Mesendoderm (in vitro differentiated cells): ENCODE results near the gene SFMBT1.

Source experiments
- DNase-seq: peaks from one replicate; pipeline ENCODE4 v3.0.0; 2013
- H2AK5ac ChIP-seq: 2 replicates; pipeline ENCODE4 v1.6.1; 2013; ENCODE audit warnings: low read length, inconsistent platforms
- H2BK120ac ChIP-seq: 2 replicates; pipeline ENCODE4 v1.6.1; 2013; ENCODE audit warnings: low read depth, mild to moderate bottlenecking, low read length, moderate library complexity, mixed read lengths
- H2BK15ac ChIP-seq: replicated peaks from 2 replicates; pipeline ENCODE4 v1.6.1; 2013; ENCODE audit warnings: low read depth, mild to moderate bottlenecking, moderate library complexity
- H2BK5ac ChIP-seq: 2 replicates; pipeline ENCODE4 v1.6.1; 2013; ENCODE audit warnings: low read length, inconsistent platforms
- H3K18ac ChIP-seq: 2 replicates; pipeline ENCODE4 v1.6.1; 2013; ENCODE audit warnings: mild to moderate bottlenecking, low read length, mixed read lengths
- H3K23ac ChIP-seq: one replicate; pipeline ENCODE4 v1.6.1; 2013; ENCODE audit warnings: low read length
- H3K27ac ChIP-seq: 2 replicates; pipeline ENCODE4 v1.5.1; 2013; ENCODE audit warnings: low read depth, mild to moderate bottlenecking, inconsistent platforms, low read length, moderate library complexity
- H3K27me3 ChIP-seq: 2 replicates; pipeline ENCODE4 v1.6.1; 2013; ENCODE audit warnings: low read length, control low read depth, mild to moderate bottlenecking, inconsistent platforms; ENCODE audit not compliant: insufficient read depth, poor library complexity
- H3K36me3 ChIP-seq: 2 replicates; pipeline ENCODE4 v1.6.1; 2013; ENCODE audit warnings: low read length, inconsistent platforms; ENCODE audit not compliant: control insufficient read depth, insufficient read depth
- H3K4ac ChIP-seq: one replicate; pipeline ENCODE4 v1.6.1; 2013; ENCODE audit warnings: low read depth, mild to moderate bottlenecking, low read length, moderate library complexity
- H3K4me1 ChIP-seq: 2 replicates; pipeline ENCODE4 v1.6.1; 2013; ENCODE audit warnings: low read depth, low read length, inconsistent platforms; ENCODE audit not compliant: control insufficient read depth
- H3K4me2 ChIP-seq: 2 replicates; pipeline ENCODE4 v1.6.1; 2013; ENCODE audit warnings: low read length
- H3K4me3 ChIP-seq: 2 replicates; pipeline ENCODE4 v1.5.1; 2013; ENCODE audit warnings: mild to moderate bottlenecking, low read length
- H3K56ac ChIP-seq: one replicate; pipeline ENCODE4 v1.6.1; 2013; ENCODE audit warnings: low read length
- H3K79me1 ChIP-seq: 2 replicates; pipeline ENCODE4 v1.6.1; 2013; ENCODE audit warnings: low read length, inconsistent platforms
- H3K79me2 ChIP-seq: 2 replicates; pipeline ENCODE4 v1.6.1; 2013; ENCODE audit warnings: mild to moderate bottlenecking, low read length; ENCODE audit not compliant: control insufficient read depth, insufficient read depth
- H3K9ac ChIP-seq: 2 replicates; pipeline ENCODE4 v1.6.1; 2013; ENCODE audit warnings: low read length, inconsistent platforms
- H4K5ac ChIP-seq: one replicate; pipeline ENCODE4 v1.6.1; 2013; ENCODE audit warnings: low read length
- H4K8ac ChIP-seq: one replicate; pipeline ENCODE4 v1.6.1; 2013; ENCODE audit warnings: low read depth, mild to moderate bottlenecking, control low read depth, low read length, moderate library complexity
- WGBS: extraction: QIAGEN DNeasy Blood & Tissue Kit; methylation state at CpG from one replicate; pipeline ENCODE4 v1.1.7; 2013; ENCODE audit warnings: low lambda C conversion rate, missing lambda C conversion rate; ENCODE audit not compliant: insufficient coverage; ENCODE audit errors: extremely low coverage; 5-methylcytosine and 5-hydroxymethylcytosine counted together

SFMBT1 gene

DNA sequence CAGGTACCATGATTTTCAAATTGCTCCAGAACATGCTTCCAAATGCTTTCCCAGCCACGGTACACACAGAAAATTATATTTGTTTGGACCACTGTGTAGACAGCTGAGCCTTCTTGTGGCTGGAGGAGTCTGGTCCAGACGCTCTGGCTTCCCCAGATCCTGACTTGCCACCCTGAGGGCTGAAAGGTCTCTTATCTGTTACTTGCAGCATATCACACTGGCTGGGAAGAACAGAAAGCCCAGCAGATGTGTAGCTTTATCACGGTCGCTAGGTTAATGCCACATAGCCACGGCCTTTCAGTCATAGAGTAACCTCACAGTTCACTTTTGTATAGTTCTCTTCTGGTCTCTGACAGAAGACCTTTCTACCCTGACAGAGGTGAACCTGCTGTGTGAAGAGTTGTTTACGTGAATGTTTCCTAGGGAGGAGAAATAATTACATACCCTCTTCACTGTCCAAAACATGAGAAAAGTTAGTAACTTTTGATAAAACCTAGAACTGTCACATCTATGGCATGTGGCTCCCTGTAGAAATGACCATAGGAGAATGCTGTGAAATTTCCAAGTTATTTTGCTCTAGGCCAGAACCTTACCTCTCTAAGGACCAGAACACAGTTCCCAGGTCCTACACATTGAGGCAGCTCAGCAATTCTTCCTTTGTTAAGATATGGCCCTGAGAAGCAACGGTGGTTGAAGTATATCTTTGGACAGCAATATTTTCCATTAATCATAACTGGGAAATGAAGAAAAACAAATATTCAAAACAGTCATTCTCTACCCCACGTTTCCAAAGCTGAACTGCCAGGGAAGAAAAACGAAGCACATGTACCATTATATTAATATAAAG, 132.8 kb downstream of the SFMBT1 start:
- no peaks in the 10 kb centered on the region for H3K79me1 ChIP-seq
- no CpG with 5 or more reads among the region's 9 CpGs for WGBS

DNA sequence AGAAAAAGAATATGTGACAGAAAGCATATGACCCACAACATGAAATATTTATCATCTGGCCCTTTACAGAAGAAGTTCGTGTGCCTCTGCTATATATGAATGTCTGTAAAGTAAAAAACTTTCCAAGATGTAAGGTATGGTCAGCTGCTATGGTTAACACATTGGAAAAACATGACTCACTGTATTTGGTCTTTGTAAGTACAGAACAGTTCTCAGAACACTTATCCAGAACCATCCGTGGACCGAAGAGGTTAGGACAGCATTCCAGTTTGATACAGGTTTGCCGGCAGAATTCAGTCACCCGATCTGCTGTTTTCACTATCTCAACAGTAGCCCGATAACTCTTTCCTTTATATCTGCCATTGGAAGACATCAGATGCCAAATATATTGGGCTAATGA, 135.1 kb downstream of the SFMBT1 start:
- Histone ChIP-seq H2AK5ac (no peak overlapping the region), H3K4me1 (no peaks in the 10 kb centered on the region), H3K23ac (no peak overlapping the region), H4K5ac (no peak overlapping the region), H3K79me1 (no peaks in the 10 kb centered on the region), H2BK120ac (no peak overlapping the region), H3K9ac (no peak overlapping the region), H3K27ac (no peak overlapping the region), H3K27me3 (no peaks in the 10 kb centered on the region), H3K79me2 (no peaks in the 10 kb centered on the region), H3K56ac (no peak overlapping the region), H3K18ac (no peak overlapping the region), H3K4ac (no peak overlapping the region), H3K36me3 (no peaks in the 10 kb centered on the region), H4K8ac (no peak overlapping the region), H2BK15ac (no peak overlapping the region), H3K4me2 (no peak overlapping the region), H2BK5ac (no peak overlapping the region), H3K4me3 (no peak overlapping the region)
- no peak for DNase-seq
- WGBS: no CpG with 5 or more reads among the region's 6 CpGs

More for the DNA sequence above, 132.8 kb downstream of the SFMBT1 start:
- Histone ChIP-seq H3K36me3 (no peaks in the 10 kb centered on the region), H3K4me2 (no peak overlapping the region), H3K4ac (no peak overlapping the region), H4K5ac (no peak overlapping the region), H2BK5ac (no peak overlapping the region), H3K23ac (no peak overlapping the region), H3K18ac (no peak overlapping the region), H3K79me2 (no peaks in the 10 kb centered on the region), H3K4me3 (no peak overlapping the region), H3K27ac (no peak overlapping the region), H4K8ac (no peak overlapping the region), H3K9ac (no peak overlapping the region), H2BK120ac (no peak overlapping the region), H2AK5ac (no peak overlapping the region), H3K4me1 (no peaks in the 10 kb centered on the region), H3K56ac (no peak overlapping the region), H2BK15ac (no peak overlapping the region), H3K27me3 (no peaks in the 10 kb centered on the region)
- peak; percentile 6 for DNase-seq

DNA sequence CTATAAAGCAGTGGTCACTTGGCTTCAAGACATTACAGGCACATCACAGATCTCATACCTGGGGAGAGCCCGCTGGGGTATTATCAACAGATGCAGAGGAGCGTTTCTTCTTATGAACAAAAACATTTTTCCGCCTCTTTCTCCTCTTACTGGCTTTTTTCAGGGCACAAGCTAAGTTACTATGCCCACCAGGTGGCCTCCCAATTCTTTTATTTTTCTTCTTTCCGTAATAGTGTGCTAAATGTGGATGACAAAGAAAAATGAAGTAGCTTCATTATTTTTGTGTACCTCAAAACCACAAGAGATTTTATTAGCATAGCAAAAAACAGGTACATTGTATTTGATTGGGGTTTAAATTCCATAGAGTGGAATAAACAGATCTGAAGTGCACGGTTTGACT, 138.4 kb downstream of the SFMBT1 start:
- H3K4me1 ChIP-seq: no peaks in the 10 kb centered on the region
- H3K36me3 ChIP-seq: no peaks in the 10 kb centered on the region

DNA sequence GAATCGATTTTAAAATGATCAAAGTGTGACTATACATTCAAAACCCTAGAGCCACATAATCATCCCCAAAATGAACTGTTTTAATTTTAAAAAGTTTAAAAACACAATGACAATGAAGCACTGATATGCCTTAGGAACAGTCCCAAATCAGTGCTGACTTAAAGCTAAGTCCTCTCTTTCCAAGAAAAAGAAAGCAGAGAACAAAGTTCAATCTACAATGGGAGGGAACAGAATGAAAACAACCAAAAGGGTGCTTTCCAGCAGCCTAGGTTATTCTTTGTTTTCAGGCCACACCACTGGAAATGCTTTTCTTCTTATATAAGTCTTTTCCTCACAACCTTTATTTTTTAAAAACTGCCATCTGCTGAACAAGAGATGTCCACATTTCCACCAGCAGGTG, 141.3 kb downstream of the SFMBT1 start:
- Histone ChIP-seq H3K23ac (no peak overlapping the region), H2AK5ac (no peak overlapping the region), H3K79me2 (no peaks in the 10 kb centered on the region), H3K18ac (no peak overlapping the region), H3K4me3 (no peak overlapping the region), H3K4me2 (no peak overlapping the region), H3K79me1 (no peaks in the 10 kb centered on the region), H2BK15ac (no peak overlapping the region), H3K27ac (no peak overlapping the region), H2BK5ac (no peak overlapping the region), H3K4ac (no peak overlapping the region), H3K27me3 (no peaks in the 10 kb centered on the region), H3K4me1 (no peaks in the 10 kb centered on the region), H4K5ac (no peak overlapping the region), H3K56ac (no peak overlapping the region), H3K36me3 (no peaks in the 10 kb centered on the region), H3K9ac (no peak overlapping the region), H4K8ac (no peak overlapping the region), H2BK120ac (no peak overlapping the region)
- no CpG with 5 or more reads among the region's 1 CpG for WGBS
- no peak for DNase-seq

More for the DNA sequence above, 138.4 kb downstream of the SFMBT1 start:
- Histone ChIP-seq H3K4me3 (no peak overlapping the region), H3K4ac (no peak overlapping the region), H4K8ac (no peak overlapping the region), H3K18ac (no peak overlapping the region), H3K79me1 (no peaks in the 10 kb centered on the region), H3K27ac (no peak overlapping the region), H2BK5ac (no peak overlapping the region), H2AK5ac (no peak overlapping the region), H3K23ac (no peak overlapping the region), H3K9ac (no peak overlapping the region), H3K56ac (no peak overlapping the region), H2BK120ac (no peak overlapping the region), H3K79me2 (no peaks in the 10 kb centered on the region), H3K4me2 (no peak overlapping the region), H4K5ac (no peak overlapping the region), H2BK15ac (no peak overlapping the region), H3K27me3 (no peaks in the 10 kb centered on the region)
- DNase-seq: no peak
- WGBS: no CpG with 5 or more reads among the region's 5 CpGs

DNA sequence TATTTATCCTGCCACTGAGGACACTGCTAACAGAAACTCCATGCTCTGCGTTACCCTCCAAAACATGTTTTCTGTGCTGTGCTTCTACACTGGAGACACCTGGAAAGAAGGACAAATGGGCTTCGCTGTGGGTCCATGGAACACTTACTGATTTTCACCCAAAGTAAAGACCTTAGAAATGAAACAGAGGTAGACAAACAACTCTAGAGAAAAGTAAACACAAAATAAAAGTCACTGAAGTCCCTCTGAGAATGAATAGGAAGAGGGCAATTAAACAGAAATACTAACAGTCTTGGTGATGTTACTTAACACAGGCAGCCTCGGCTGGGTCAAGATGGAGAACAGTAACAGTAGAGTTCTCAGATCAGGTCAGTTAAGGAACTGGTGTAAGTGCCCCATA, 141.9 kb downstream of the SFMBT1 start:
- H2BK120ac ChIP-seq: no peak overlapping the region
- H3K36me3 ChIP-seq: no peaks in the 10 kb centered on the region
- H3K56ac ChIP-seq: no peak overlapping the region
- no peak for DNase-seq
- no peak overlapping the region for H4K8ac ChIP-seq
- no peak overlapping the region for H2BK15ac ChIP-seq
- no peaks in the 10 kb centered on the region for H3K79me1 ChIP-seq
- no peak overlapping the region for H3K4me2 ChIP-seq
- no peak overlapping the region for H2BK5ac ChIP-seq
- H3K9ac ChIP-seq: no peak overlapping the region
- H3K4ac ChIP-seq: no peak overlapping the region
- no peak overlapping the region for H3K4me3 ChIP-seq
- H3K4me1 ChIP-seq: no peaks in the 10 kb centered on the region
- no CpG with 5 or more reads among the region's 3 CpGs for WGBS
- no peak overlapping the region for H2AK5ac ChIP-seq
- H3K18ac ChIP-seq: no peak overlapping the region
- H4K5ac ChIP-seq: no peak overlapping the region
- no peaks in the 10 kb centered on the region for H3K79me2 ChIP-seq
- H3K27me3 ChIP-seq: no peaks in the 10 kb centered on the region
- H3K27ac ChIP-seq: no peak overlapping the region
- no peak overlapping the region for H3K23ac ChIP-seq
